GM19193 (cell line): ENCODE measurements around the gene SLCO2A1.

Experiments
- POLR2A ChIP-seq: IDR thresholded peaks from 4 replicates; pipeline ENCODE4 v1.6.1; 2011; ENCODE audit not compliant: insufficient read depth, insufficient read length; ENCODE audit errors: extremely low read depth

SLCO2A1 gene

GRCh38 chr3:133970916-133971315 is 58.8 kb downstream of the SLCO2A1 start:
- no peak for TF ChIP-seq POLR2A

- no peak for TF ChIP-seq POLR2A
These were observed 59.4 kb downstream of the SLCO2A1 start for GRCh38 chr3:133970339-133970738.

GRCh38 chr3:133967992-133968892 is 61.5 kb downstream of the SLCO2A1 start:
- no peak for TF ChIP-seq POLR2A

- no peak for TF ChIP-seq POLR2A
These were observed 62.8 kb downstream of the SLCO2A1 start for GRCh38 chr3:133966954-133967353.

- TF ChIP-seq POLR2A, result no peak
These were observed 63.8 kb downstream of the SLCO2A1 start for GRCh38 chr3:133965906-133966305.

- TF ChIP-seq POLR2A, result no peak
These were observed 64.6 kb downstream of the SLCO2A1 start for GRCh38 chr3:133965013-133965570.

GRCh38 chr3:133964547-133964946 is 65.2 kb downstream of the SLCO2A1 start:
- no peak for TF ChIP-seq POLR2A

- TF ChIP-seq POLR2A, result no peak
These were observed 65.9 kb downstream of the SLCO2A1 start for GRCh38 chr3:133963657-133964396.

GRCh38 chr3:133962849-133963248 is 66.9 kb downstream of the SLCO2A1 start:
- TF ChIP-seq POLR2A, result no peak

- no peak for TF ChIP-seq POLR2A
These were observed 71.5 kb downstream of the SLCO2A1 start for GRCh38 chr3:133958071-133958805.

- no peak for TF ChIP-seq POLR2A
These were observed 72.7 kb downstream of the SLCO2A1 start for GRCh38 chr3:133956982-133957381.

GRCh38 chr3:133956353-133956752 is 73.4 kb downstream of the SLCO2A1 start:
- no peak for TF ChIP-seq POLR2A

- TF ChIP-seq POLR2A, result no peak
These were observed 73.8 kb downstream of the SLCO2A1 start for GRCh38 chr3:133955892-133956291.

GRCh38 chr3:133954717-133955360 is 74.9 kb downstream of the SLCO2A1 start:
- no peak for TF ChIP-seq POLR2A
